ENCODE measurements around the gene FGD5. TPM values are rescaled to one million over a fixed set of nuclear protein-coding genes. Genes with fewer than 3 reads are reported as not detected.

The FGD5 gene
- total and polyA plus RNA-seq, 2 donors from 2014 or later = 18.7 to 40.1 TPM

DNA sequence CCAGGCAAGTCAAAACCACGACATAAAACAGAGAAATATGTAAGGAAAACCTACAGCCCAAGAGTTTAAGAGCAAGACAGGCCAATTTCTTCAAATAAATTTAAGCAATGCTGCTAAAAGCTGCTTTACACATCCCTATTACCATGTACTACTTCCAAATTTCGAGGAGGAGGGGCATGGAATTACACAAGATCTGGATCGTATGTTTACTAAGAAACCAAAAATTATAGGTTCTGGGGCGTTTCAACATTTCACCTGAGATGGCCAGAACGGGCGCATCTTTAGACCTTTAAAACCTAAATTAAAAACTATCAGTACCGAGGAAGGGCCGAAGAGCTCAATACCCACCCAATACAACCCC is 128.0 kb downstream of the FGD5 start:
- Histone ChIP-seq H3K4me3 (ENCODE audit: low read length in 3 of 3) (peak overlapping the region; percentile 83 to 88 (median 87)), H3K27me3 (ENCODE audit: control insufficient read depth, insufficient read depth, low read length) (no peaks in the 10 kb centered on the region), H3K9me3 (ENCODE audit: control insufficient read depth in 2 of 3, insufficient read depth in 1 of 3, low read length in 3 of 3) (no peaks in the 10 kb centered on the region), H3K4me1 (ENCODE audit: control insufficient read depth in 2 of 3, insufficient read depth in 2 of 3, low read depth in 1 of 3, low read length in 3 of 3) (peaks cover 0 to 25% (median 23%) of the 10 kb centered on the region in 3 donors), H3K27ac (ENCODE audit: low read depth in 2 of 2, low read length in 2 of 2) (peak overlapping the region; percentile 99), H3K36me3 (ENCODE audit: control insufficient read depth in 2 of 3, insufficient read depth in 3 of 3, low read length in 3 of 3) (peaks cover 6 to 14% (median 6%) of the 10 kb centered on the region in 3 donors), H3K9ac (ENCODE audit: low read length in 3 of 3) (peak overlapping the region; percentile 58 to 92 (median 86))
- TF ChIP-seq, protein P1, sequence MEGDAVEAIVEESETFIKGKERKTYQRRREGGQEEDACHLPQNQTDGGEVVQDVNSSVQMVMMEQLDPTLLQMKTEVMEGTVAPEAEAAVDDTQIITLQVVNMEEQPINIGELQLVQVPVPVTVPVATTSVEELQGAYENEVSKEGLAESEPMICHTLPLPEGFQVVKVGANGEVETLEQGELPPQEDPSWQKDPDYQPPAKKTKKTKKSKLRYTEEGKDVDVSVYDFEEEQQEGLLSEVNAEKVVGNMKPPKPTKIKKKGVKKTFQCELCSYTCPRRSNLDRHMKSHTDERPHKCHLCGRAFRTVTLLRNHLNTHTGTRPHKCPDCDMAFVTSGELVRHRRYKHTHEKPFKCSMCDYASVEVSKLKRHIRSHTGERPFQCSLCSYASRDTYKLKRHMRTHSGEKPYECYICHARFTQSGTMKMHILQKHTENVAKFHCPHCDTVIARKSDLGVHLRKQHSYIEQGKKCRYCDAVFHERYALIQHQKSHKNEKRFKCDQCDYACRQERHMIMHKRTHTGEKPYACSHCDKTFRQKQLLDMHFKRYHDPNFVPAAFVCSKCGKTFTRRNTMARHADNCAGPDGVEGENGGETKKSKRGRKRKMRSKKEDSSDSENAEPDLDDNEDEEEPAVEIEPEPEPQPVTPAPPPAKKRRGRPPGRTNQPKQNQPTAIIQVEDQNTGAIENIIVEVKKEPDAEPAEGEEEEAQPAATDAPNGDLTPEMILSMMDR (IDR thresholded peaks at IDR 0.05; ENCODE audit: borderline replicate concordance, extremely low read depth, insufficient read depth) = no peak
- DNase-seq = no peak
- no peak for FAIRE-seq
- intact Hi-C loops (cut with DNase I) = no loop called here

DNA sequence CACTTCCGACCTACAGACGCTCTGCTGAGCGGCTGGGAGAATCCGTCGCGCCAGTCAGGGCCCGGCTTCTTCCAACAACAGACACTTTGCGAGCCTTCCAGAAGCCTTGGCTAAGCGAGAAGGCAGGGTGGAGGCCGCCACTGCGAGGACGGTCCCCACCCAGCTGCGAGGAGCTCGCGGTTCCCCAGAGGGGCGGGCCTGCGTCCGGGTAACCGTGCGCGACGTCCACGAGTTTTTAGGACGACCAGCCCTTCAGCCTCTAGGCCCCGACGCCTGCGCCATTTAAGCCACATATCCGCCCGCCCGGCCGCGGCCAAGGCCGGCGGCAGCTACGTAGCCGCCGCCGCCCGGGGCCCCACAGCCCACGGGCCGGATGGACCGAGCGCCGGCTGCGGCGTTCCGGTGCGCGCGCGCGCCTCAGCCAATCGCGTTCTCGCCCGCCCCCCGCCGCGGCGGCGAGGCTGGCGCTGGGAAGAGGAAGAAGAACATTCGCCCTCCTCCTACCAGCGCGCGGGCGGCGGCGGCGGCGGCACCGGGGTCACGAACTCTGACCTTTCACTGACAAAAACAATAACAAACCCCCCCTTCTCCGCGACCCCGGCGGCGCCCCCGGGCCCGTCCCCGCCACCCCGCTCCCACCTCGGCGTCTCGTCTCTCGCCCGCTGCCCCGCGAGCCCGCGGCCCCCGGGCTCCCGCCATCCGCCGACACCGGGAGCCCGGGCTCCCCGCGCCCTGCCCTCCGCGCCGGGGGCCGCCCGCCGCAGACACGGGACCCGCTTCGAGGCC is 128.5 kb downstream of the FGD5 start, which contains the start of gene NR2C2:
Gene NR2C2 (plus strand): TSS at position 484 of the 786 bp plus-strand sequence. CDS start 56,332 bp downstream, outside the sequence.
- Histone ChIP-seq H3K9ac (ENCODE audit: low read length in 3 of 3) (peak within 1 kb of the TSS; percentile 58 to 92 (median 86)), H3K27ac (ENCODE audit: low read depth in 2 of 2, low read length in 2 of 2) (peak within 1 kb of the TSS; percentile 99), H3K4me1 (ENCODE audit: control insufficient read depth in 2 of 3, insufficient read depth in 2 of 3, low read depth in 1 of 3, low read length in 3 of 3) (peaks cover 0 to 21% (median 17%) of the 10 kb centered on the region in 3 donors), H3K36me3 (ENCODE audit: control insufficient read depth in 2 of 3, insufficient read depth in 3 of 3, low read length in 3 of 3) (peaks cover 6 to 14% (median 6%) of the 10 kb centered on the region in 3 donors), H3K4me3 (ENCODE audit: low read length in 3 of 3) (peak within 1 kb of the TSS; percentile 83 to 95 (median 87)), H3K9me3 (ENCODE audit: control insufficient read depth in 2 of 3, insufficient read depth in 1 of 3, low read length in 3 of 3) (no peaks in the 10 kb centered on the region), H3K27me3 (ENCODE audit: control insufficient read depth, insufficient read depth, low read length) (no peaks in the 10 kb centered on the region)
- TF ChIP-seq, protein P1 (IDR thresholded peaks at IDR 0.05; ENCODE audit: borderline replicate concordance, extremely low read depth, insufficient read depth) = no peak
- DNase-seq (peak; percentile 85 to 97 (median 94)), FAIRE-seq (no peak)
- intact Hi-C loops (cut with DNase I) = no loop called here

DNA sequence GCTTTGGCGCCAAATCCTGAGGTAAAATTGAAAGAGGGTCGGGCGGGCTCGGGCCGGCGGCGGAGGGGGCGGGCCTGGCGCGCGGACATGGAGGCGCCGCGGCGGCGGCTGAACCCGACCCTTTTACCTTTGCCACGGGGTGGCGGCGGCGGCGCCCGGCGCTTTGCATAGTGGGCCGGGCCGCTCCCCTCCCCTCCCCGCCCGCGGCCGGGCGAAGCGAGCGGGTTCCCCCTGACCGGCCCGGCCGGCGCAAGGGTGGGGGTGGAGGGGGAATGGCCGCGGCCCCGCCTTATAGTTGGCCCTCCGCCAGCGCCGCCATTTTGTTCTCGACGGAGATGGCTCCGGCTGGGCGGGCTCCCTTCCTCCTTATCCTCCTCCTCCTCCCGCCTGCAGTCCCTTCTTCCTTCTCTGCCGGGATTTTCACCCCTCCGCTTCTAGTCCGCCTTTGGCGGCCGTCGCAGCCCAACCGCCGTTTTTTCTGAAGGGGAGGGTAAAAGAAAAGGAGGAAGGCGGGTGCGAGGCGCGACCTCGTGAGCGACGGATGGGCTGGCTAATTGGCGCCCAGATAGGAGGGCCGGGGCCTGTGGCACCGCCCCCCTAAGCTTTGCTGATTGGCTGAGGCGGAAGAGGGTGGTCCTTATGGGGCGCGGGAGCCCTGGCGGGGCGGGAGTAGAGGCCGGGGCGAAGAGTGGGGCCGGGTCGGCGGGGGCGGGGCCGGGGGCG is 129.3 kb downstream of the FGD5 start:
- Histone ChIP-seq H3K4me3 (ENCODE audit: low read length in 3 of 3) (peak overlapping the region; percentile 74 to 95 (median 93)), H3K36me3 (ENCODE audit: control insufficient read depth in 2 of 3, insufficient read depth in 3 of 3, low read length in 3 of 3) (peaks cover 6 to 14% (median 6%) of the 10 kb centered on the region in 3 donors), H3K27me3 (ENCODE audit: control insufficient read depth, insufficient read depth, low read length) (no peaks in the 10 kb centered on the region), H3K27ac (ENCODE audit: low read depth in 2 of 2, low read length in 2 of 2) (peak overlapping the region; percentile 99), H3K9me3 (ENCODE audit: control insufficient read depth in 2 of 3, insufficient read depth in 1 of 3, low read length in 3 of 3) (no peaks in the 10 kb centered on the region), H3K9ac (ENCODE audit: low read length in 3 of 3) (peak overlapping the region; percentile 37 to 93 (median 85)), H3K4me1 (ENCODE audit: control insufficient read depth in 2 of 3, insufficient read depth in 2 of 3, low read depth in 1 of 3, low read length in 3 of 3) (peaks cover 0 to 18% (median 10%) of the 10 kb centered on the region in 3 donors)
- intact Hi-C loops (cut with DNase I) = no loop called here
- TF ChIP-seq, protein P1 (IDR thresholded peaks at IDR 0.05; ENCODE audit: borderline replicate concordance, extremely low read depth, insufficient read depth) = no peak
- FAIRE-seq (no peak), DNase-seq (peak; percentile 98 to 99 (median 99))

Measured in kidney (tissue), 14 donors.